Gastrocnemius medialis (tissue), 4 donors: Measurements from ENCODE around the gene NDUFB5.

ENCODE experiments used
- CTCF ChIP-seq, 5 experiments: fragments of 450-650 bp in 3 of 5; fragments of 200-600 bp in 2 of 5; sonication (generic) in 2 of 5; IDR thresholded peaks in 4 of 5; conservative IDR thresholded peaks in 1 of 5; 1 replicate in 4 of 5; 2 replicates in 1 of 5; pipeline ENCODE4 v1.5.1; 2016 to 2019; ENCODE audit warnings: antibody characterized with exemption in 5 of 5, mild to moderate bottlenecking in 3 of 5, moderate library complexity in 3 of 5
- POLR2A ChIP-seq, 2 donors: fragments of 450-650 bp; IDR thresholded peaks; one replicate each; pipeline ENCODE4 v1.6.1; 2017; ENCODE audit warnings: antibody characterized with exemption in 2 of 2, mild to moderate bottlenecking in 2 of 2, moderate library complexity in 2 of 2

GRCh38 chr3:179606534-179607085, 2.0 kb downstream of the NDUFB5 start:
- TF ChIP-seq POLR2A (IDR thresholded peaks at IDR 0.05) (no peak), CTCF (IDR thresholded peaks at IDR 0.05 in 4 of 5, conservative IDR thresholded peaks at IDR 0.05 in 1 of 5) (no peak)
